PFSK-1 (cell line): ENCODE results near the gene LAMB4.

ENCODE experiments used
- FOXP2 ChIP-seq: optimal IDR thresholded peaks from 2 replicates; pipeline ENCODE3; 2011; ENCODE audit warnings: borderline replicate concordance, control low read depth, inconsistent platforms; ENCODE audit not compliant: insufficient read depth; ENCODE audit errors: extremely low read length, extremely low read depth
- POLR2AphosphoS5 ChIP-seq: IDR thresholded peaks from 2 replicates; pipeline ENCODE4 v1.6.1; 2012; ENCODE audit warnings: low read depth, mild to moderate bottlenecking, control low read depth, low read length, moderate library complexity
- SIN3A ChIP-seq: IDR thresholded peaks from 2 replicates; pipeline ENCODE4 v1.6.1; 2012; ENCODE audit warnings: mild to moderate bottlenecking, low read length, moderate library complexity, borderline replicate concordance; ENCODE audit not compliant: insufficient read depth
- TAF1 ChIP-seq: IDR thresholded peaks from 2 replicates; pipeline ENCODE4 v1.6.1; 2012; ENCODE audit warnings: low read length, control low read depth, borderline replicate concordance; ENCODE audit not compliant: insufficient read depth
- TF ChIP-seq, protein P1 (sequence below), 2 experiments: IDR thresholded peaks; 2 replicates each; pipeline versions ENCODE4 v1.6.1 to v1.8.0; 2011 to 2012; ENCODE audit warnings: low read depth in 2 of 2, low read length in 2 of 2, control low read depth in 1 of 2, inconsistent platforms in 1 of 2, mild to moderate bottlenecking in 1 of 2, moderate library complexity in 1 of 2; ENCODE audit not compliant: insufficient read depth in 1 of 2

DNA sequence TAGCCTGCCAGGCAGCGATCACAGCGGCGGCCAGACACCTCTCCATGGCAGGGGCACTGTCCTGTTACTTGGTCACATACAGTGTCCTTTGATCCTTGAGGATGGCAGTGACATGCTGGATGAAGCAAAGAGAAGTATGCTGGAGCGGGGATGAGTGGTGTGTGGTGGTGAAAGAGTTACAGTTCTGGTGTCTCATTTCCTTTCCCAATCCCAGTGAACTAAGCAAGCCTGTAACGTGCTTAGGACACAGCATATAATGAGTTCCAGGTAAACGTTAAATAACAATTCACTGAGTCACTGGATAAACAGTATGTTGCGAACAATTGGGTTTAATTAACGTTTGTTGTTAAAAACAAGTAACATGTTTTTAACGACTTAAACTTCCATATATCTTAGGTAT lies 63.7 kb downstream of the LAMB4 start:
- TF ChIP-seq SIN3A (no peak), POLR2AphosphoS5 (no peak), TAF1 (no peak), FOXP2 (no peak)
- TF ChIP-seq, protein P1, sequence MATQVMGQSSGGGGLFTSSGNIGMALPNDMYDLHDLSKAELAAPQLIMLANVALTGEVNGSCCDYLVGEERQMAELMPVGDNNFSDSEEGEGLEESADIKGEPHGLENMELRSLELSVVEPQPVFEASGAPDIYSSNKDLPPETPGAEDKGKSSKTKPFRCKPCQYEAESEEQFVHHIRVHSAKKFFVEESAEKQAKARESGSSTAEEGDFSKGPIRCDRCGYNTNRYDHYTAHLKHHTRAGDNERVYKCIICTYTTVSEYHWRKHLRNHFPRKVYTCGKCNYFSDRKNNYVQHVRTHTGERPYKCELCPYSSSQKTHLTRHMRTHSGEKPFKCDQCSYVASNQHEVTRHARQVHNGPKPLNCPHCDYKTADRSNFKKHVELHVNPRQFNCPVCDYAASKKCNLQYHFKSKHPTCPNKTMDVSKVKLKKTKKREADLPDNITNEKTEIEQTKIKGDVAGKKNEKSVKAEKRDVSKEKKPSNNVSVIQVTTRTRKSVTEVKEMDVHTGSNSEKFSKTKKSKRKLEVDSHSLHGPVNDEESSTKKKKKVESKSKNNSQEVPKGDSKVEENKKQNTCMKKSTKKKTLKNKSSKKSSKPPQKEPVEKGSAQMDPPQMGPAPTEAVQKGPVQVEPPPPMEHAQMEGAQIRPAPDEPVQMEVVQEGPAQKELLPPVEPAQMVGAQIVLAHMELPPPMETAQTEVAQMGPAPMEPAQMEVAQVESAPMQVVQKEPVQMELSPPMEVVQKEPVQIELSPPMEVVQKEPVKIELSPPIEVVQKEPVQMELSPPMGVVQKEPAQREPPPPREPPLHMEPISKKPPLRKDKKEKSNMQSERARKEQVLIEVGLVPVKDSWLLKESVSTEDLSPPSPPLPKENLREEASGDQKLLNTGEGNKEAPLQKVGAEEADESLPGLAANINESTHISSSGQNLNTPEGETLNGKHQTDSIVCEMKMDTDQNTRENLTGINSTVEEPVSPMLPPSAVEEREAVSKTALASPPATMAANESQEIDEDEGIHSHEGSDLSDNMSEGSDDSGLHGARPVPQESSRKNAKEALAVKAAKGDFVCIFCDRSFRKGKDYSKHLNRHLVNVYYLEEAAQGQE (IDR thresholded peaks at IDR 0.05; ENCODE audit: insufficient read depth in 1 of 2, low read depth in 2 of 2, low read length in 2 of 2) = no peak
